HCT116 (cell line): ENCODE data around the gene ARMS2. TPM values are rescaled to one million over a fixed set of nuclear protein-coding genes. Genes with fewer than 3 reads are reported as not detected.

ENCODE experiments used
- ATAC-seq: fragments of 200-7000 bp; cut with Tn5 transposase; 2 replicates; pipeline ENCODE4 v1.9.1; 2020; ENCODE audit warnings: mild to moderate bottlenecking, moderate library complexity
- BruUV-seq: library from RNA; stranded (reverse); fragments of 400-500 nt; replicated peaks from 2 replicates; lab custom pipeline; 2021; lab: Mats Ljungman, UMichigan
- CTCF ChIA-PET: fragments of 300-600 bp; sonication (Branson Sonifier 250); formaldehyde crosslinking; loops from one replicate; lab custom pipeline; 2021; ENCODE audit warnings: antibody characterized with exemption; lab: Charles Lee
- POLR2A ChIA-PET: fragments of 300-600, 350-600 bp; sonication (Branson Sonifier 250); formaldehyde crosslinking; loops from one replicate; lab custom pipeline; 2021; ENCODE audit warnings: antibody characterized with exemption; lab: Charles Lee
- RAD21 ChIA-PET, 2 experiments: fragments of 300-600 bp; sonication (Branson Sonifier 250); formaldehyde crosslinking; loops; one replicate each; lab custom pipeline; 2023; ENCODE audit warnings: low total read pairs in 2 of 2; ENCODE audit not compliant: uncharacterized antibody in 2 of 2, unreplicated experiment in 2 of 2, low non-redundant PET in 1 of 2; lab: Charles Lee
- DNase-seq: peaks from one replicate; pipeline ENCODE4 v3.0.0-alpha.2; 2010; ENCODE audit warnings: low read depth, low spot score
- H2AFZ ChIP-seq: fragments of 200-600 bp; shearing (Covaris generic), sonication (generic); 2 replicates; pipeline ENCODE4 v1.6.1; 2017; ENCODE audit warnings: low read depth, mixed run types, mixed read lengths, antibody characterized with exemption, low read length; ENCODE audit not compliant: poor library complexity, severe bottlenecking
- H3K27ac ChIP-seq: 2 replicates; pipeline ENCODE4 v1.5.1; 2012; ENCODE audit warnings: low read depth, low read length
- H3K27me3 ChIP-seq: fragments of 200-600 bp; sonication (generic); 2 replicates; pipeline ENCODE4 v1.6.1; 2016; ENCODE audit warnings: mixed run types, low read length, mixed read lengths; ENCODE audit not compliant: insufficient read depth
- H3K36me3 ChIP-seq, 2 experiments: fragments of 200-500 bp in 1 of 2; fragments of 200-600 bp in 1 of 2; sonication (Bioruptor generic) in 1 of 2; sonication (generic) in 1 of 2; 2 replicates each; pipeline versions ENCODE4 v1.5.1 to v1.6.1; 2014 to 2016; ENCODE audit warnings: low read length in 2 of 2, inconsistent platforms in 1 of 2, mixed read lengths in 1 of 2, mixed run types in 1 of 2; ENCODE audit not compliant: insufficient read depth in 2 of 2, control insufficient read depth in 1 of 2
- H3K4me1 ChIP-seq, 2 experiments: fragments of 200-600 bp in 1 of 2; sonication (generic) in 1 of 2; 2 replicates each; pipeline versions ENCODE4 v1.5.1 to v1.6.1; 2012 to 2017; ENCODE audit warnings: low read length in 2 of 2, inconsistent platforms in 1 of 2, mild to moderate bottlenecking in 1 of 2, mixed read lengths in 1 of 2, mixed run types in 1 of 2, moderate library complexity in 1 of 2; ENCODE audit not compliant: insufficient read depth in 2 of 2, control insufficient read depth in 1 of 2
- H3K4me2 ChIP-seq: fragments of 200-600 bp; sonication (generic); 2 replicates; pipeline ENCODE4 v1.6.1; 2017; ENCODE audit warnings: mixed run types, low read length, mixed read lengths
- H3K4me3 ChIP-seq, 2 experiments: fragments of 200-600 bp in 1 of 2; sonication (generic) in 1 of 2; replicated peaks in 1 of 2; 2 replicates each; pipeline ENCODE4 v1.5.1; 2011 to 2016; ENCODE audit warnings: low read length in 2 of 2, control low read depth in 1 of 2, low read depth in 1 of 2, mild to moderate bottlenecking in 1 of 2, mixed read lengths in 1 of 2, mixed run types in 1 of 2
- H3K79me2 ChIP-seq: fragments of 200-600 bp; sonication (generic); 2 replicates; pipeline ENCODE4 v1.6.1; 2017; ENCODE audit warnings: mild to moderate bottlenecking, mixed run types, low read length, moderate library complexity, mixed read lengths; ENCODE audit not compliant: insufficient read depth
- H3K9ac ChIP-seq: fragments of 200-600 bp; sonication (generic); 2 replicates; pipeline ENCODE4 v1.6.1; 2016; ENCODE audit warnings: low read length, mixed read lengths
- H3K9me2 ChIP-seq: fragments of 200-600 bp; sonication (generic), shearing (Covaris generic); 2 replicates; pipeline ENCODE4 v1.6.1; 2017; ENCODE audit warnings: mixed run types, mild to moderate bottlenecking, moderate library complexity; ENCODE audit not compliant: insufficient read depth
- H3K9me3 ChIP-seq, 2 experiments: fragments of 200-500 bp in 1 of 2; fragments of 200-600 bp in 1 of 2; sonication (Bioruptor generic) in 1 of 2; sonication (generic) in 1 of 2; 2 replicates each; pipeline ENCODE4 v1.6.1; 2014 to 2017; ENCODE audit warnings: low read length in 2 of 2, mixed read lengths in 2 of 2, inconsistent platforms in 1 of 2, low read depth in 1 of 2, mild to moderate bottlenecking in 1 of 2, mixed run types in 1 of 2, moderate library complexity in 1 of 2; ENCODE audit not compliant: control insufficient read depth in 1 of 2, insufficient read depth in 1 of 2
- H4K20me1 ChIP-seq: fragments of 200-600 bp; sonication (generic), shearing (Covaris generic); 2 replicates; pipeline ENCODE4 v1.6.1; 2017; ENCODE audit warnings: mixed run types, mild to moderate bottlenecking, moderate library complexity; ENCODE audit not compliant: insufficient read depth
- CBX3 ChIP-seq: IDR thresholded peaks from 2 replicates; pipeline ENCODE4 v1.6.1; 2012; ENCODE audit warnings: low read depth
- CEBPB ChIP-seq: IDR thresholded peaks from 2 replicates; pipeline ENCODE4 v1.6.1; 2012; ENCODE audit warnings: low read depth
- EGR1 ChIP-seq: IDR thresholded peaks from 2 replicates; pipeline ENCODE4 v1.6.1; 2012; ENCODE audit warnings: low read depth
- ELF1 ChIP-seq: IDR thresholded peaks from 2 replicates; pipeline ENCODE4 v1.6.1; 2012; ENCODE audit warnings: low read depth, borderline replicate concordance
- EZH2phosphoT487 ChIP-seq: fragments of 200-600 bp; IDR thresholded peaks from 2 replicates; pipeline ENCODE4 v1.6.1; 2018; ENCODE audit warnings: antibody characterized with exemption, borderline replicate concordance
- FOSL1 ChIP-seq: IDR thresholded peaks from 2 replicates; pipeline ENCODE4 v1.6.1; 2012; ENCODE audit warnings: low read depth
- JUND ChIP-seq: IDR thresholded peaks from 2 replicates; pipeline ENCODE4 v1.6.1; 2012
- POLR2A ChIP-seq: IDR thresholded peaks from 2 replicates; pipeline ENCODE4 v1.7.0; 2011; ENCODE audit warnings: borderline replicate concordance; ENCODE audit not compliant: insufficient read depth, insufficient read length; ENCODE audit errors: extremely low read depth
- POLR2AphosphoS5 ChIP-seq: IDR thresholded peaks from 2 replicates; pipeline ENCODE4 v1.6.1; 2011; ENCODE audit warnings: mild to moderate bottlenecking, low read depth, low read length, moderate library complexity
- RAD21 ChIP-seq: IDR thresholded peaks from 2 replicates; pipeline ENCODE4 v1.6.1; 2012; ENCODE audit warnings: low read depth, mild to moderate bottlenecking
- REST ChIP-seq: IDR thresholded peaks from 2 replicates; pipeline ENCODE4 v1.6.1; 2012; ENCODE audit warnings: low read depth
- SIN3A ChIP-seq: IDR thresholded peaks from 2 replicates; pipeline ENCODE4 v1.6.1; 2012; ENCODE audit warnings: low read depth
- SP1 ChIP-seq: IDR thresholded peaks from 2 replicates; pipeline ENCODE4 v1.6.1; 2012; ENCODE audit warnings: low read depth
- SRF ChIP-seq: IDR thresholded peaks from 2 replicates; pipeline ENCODE4 v1.6.1; 2012; ENCODE audit warnings: low read depth
- TCF7L2 ChIP-seq: IDR thresholded peaks from 2 replicates; pipeline ENCODE4 v1.7.0; 2011; ENCODE audit warnings: borderline replicate concordance, inconsistent platforms; ENCODE audit not compliant: insufficient read depth, insufficient read length; ENCODE audit errors: extremely low read depth
- ZBTB33 ChIP-seq: IDR thresholded peaks from 2 replicates; pipeline ENCODE4 v1.6.1; 2011; ENCODE audit warnings: mild to moderate bottlenecking, low read length, moderate library complexity; ENCODE audit not compliant: insufficient replicate concordance; ENCODE audit errors: extremely low read depth
- ZFX ChIP-seq: fragments of 450-650 bp; IDR thresholded peaks from 2 replicates; pipeline ENCODE4 v1.6.1; 2017
- ZNF274 ChIP-seq: fragments of 200-500 bp; sonication (Bioruptor generic); IDR thresholded peaks from 2 replicates; pipeline ENCODE4 v1.6.1; 2014; ENCODE audit warnings: mild to moderate bottlenecking, low read depth, low read length, inconsistent platforms
- intact Hi-C: fragments of 100-400 bp; cut with micrococcal nuclease; formaldehyde crosslinking; loops from 2 replicates; pipeline ENCODE4 v1.10.0; 2022
- total RNA-seq: library from RNA; stranded (reverse); gene quantifications from one replicate; pipeline ENCODE4 v1.2.1, GENCODE V29; 2021; ENCODE audit not compliant: unreplicated experiment
- TF ChIP-seq, protein P1 (sequence below): IDR thresholded peaks from 2 replicates; pipeline ENCODE4 v1.6.1; 2012
- TF ChIP-seq, protein P2 (sequence below): IDR thresholded peaks from 2 replicates; pipeline ENCODE4 v1.6.1; 2012

Gene ARMS2
- total RNA-seq, 1 experiment from 2014 or later = not detected

DNA sequence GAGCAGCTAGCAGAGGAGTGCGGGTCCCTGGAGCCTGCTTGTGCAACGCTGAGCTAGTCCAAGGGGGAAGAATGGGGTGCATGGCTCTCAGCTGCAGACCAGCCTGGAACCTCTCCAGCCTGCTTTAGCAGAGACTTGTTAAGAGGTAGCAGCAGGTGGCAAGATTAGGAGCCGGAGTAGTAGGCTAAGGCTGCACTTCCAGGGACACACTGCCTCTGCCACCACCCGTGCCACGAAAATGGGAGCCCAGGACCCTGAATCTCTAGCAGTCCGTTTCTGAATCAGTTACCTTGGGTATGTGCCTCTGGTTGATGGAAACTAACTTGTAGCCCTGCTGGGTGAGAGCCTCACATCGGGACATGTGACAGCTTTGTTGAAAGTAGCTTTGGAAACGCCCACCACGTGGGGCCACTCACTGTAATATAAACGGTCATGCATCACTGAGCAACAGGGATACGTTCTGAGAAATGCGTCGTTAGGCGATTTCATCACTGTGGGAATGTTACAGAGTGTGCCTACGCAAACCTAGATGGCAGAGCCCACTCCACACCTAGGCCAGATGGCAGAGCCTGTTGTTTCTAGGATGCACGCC is 32.8 kb downstream of the ARMS2 start (continued):
- no peak for TF ChIP-seq REST
- TF ChIP-seq SRF = no peak
- no peak for TF ChIP-seq CBX3
- TF ChIP-seq SP1 = no peak
- TF ChIP-seq RAD21 = no peak
- TF ChIP-seq POLR2A = no peak
- TF ChIP-seq, protein P1, sequence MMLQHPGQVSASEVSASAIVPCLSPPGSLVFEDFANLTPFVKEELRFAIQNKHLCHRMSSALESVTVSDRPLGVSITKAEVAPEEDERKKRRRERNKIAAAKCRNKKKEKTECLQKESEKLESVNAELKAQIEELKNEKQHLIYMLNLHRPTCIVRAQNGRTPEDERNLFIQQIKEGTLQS = no peak
- TF ChIP-seq, all 23 proteins: peak for 0

DNA sequence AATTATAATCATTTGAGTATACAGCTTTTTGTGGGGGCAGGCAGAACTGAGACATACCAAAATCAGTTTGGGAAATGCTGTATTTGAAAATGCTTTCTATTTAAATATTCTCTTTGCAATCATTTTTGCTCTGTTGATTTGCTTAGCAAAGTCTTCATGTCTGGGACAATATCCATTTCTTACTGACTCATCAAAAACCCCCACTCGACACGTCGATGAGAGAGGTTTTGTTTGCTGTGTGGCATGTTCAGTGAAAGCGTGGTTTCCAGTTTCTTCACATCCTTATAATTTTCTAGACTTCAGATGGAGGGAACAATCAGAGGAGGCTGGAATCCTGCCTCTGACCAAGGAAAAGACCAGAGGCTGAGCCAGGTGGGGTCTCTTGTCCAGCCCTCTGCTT is 35.8 kb downstream of the ARMS2 start:
- Histone ChIP-seq H4K20me1 (no peaks in the 10 kb centered on the region), H2AFZ (no peak overlapping the region), H3K9ac (no peak overlapping the region), H3K4me1 (peaks cover 3 to 24% of the 10 kb centered on the region in 2 experiments), H3K4me2 (no peak overlapping the region), H3K27me3 (no peaks in the 10 kb centered on the region), H3K9me2 (no peaks in the 10 kb centered on the region), H3K4me3 (no peak overlapping the region), H3K36me3 (no peaks in the 10 kb centered on the region), H3K27ac (no peak overlapping the region), H3K9me3 (no peaks in the 10 kb centered on the region), H3K79me2 (no peaks in the 10 kb centered on the region)
- TF ChIP-seq JUND (no peak), POLR2AphosphoS5 (no peak), FOSL1 (no peak), ZNF274 (no peak), EZH2phosphoT487 (no peak), TCF7L2 (no peak), CEBPB (no peak), SIN3A (no peak), ZFX (no peak), SRF (no peak), ELF1 (no peak), EGR1 (no peak), RAD21 (no peak), ZBTB33 (no peak)
- TF ChIP-seq, protein P2, sequence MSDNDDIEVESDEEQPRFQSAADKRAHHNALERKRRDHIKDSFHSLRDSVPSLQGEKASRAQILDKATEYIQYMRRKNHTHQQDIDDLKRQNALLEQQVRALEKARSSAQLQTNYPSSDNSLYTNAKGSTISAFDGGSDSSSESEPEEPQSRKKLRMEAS = no peak
- ChIA-PET POLR2A (no interaction called here), RAD21 (no interaction called here), CTCF (no interaction called here)
- BruUV-seq = no TSS peak
- DNase-seq (no peak), ATAC-seq (no peak)
- intact Hi-C loops = no loop called here
